GM21367 (cell line): ENCODE results near the gene ASCL2.
"Not testable (repeated sequence)": the region's sequence is repeated elsewhere in the genome, so short reads cannot be mapped to it uniquely, and the experiment has no call there.

Source experiments
- ATAC-seq: cut with Tn5 transposase; IDR thresholded peaks from one replicate; pipeline ENCODE4 v1.9.1; 2021; ENCODE audit not compliant: unreplicated experiment

ASCL2 gene

DNA sequence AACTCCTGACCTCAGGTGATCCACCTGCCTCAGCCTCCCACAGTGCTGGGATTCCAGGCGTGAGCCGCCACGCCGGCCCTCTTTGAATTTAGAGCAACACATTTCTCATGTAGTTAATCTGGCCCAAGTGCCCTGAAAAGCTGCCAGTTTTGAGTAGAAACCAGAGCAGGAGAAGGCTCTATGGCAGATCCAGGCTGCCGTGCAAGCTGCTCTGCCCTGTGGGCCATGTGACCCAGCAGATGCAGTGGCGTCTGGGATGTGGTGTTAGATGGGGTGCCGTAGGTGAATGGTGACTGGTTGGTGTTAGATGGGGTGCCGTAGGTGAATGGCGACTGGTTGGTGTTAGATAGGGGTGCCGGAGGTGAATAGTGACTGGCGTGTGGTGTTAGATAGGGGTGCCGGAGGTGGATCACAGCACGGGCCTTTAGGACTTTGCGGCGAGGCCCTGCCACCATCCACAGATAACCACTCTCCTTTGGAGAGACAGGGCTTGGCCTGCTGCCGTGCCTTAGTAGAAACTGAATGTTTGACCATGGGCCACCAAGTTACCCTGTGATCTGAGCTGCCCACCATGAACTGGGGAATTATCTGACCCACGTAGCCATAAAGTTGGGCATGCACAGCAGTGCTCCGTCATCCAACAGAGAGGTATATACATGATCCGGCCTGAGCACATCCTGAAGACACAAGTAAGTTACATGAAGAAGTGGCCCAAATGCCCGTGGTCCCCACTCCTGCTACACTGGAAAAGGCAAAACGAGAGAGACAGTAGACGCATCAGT lies 32.7 kb downstream of the ASCL2 start:
- ATAC-seq: no peak

DNA sequence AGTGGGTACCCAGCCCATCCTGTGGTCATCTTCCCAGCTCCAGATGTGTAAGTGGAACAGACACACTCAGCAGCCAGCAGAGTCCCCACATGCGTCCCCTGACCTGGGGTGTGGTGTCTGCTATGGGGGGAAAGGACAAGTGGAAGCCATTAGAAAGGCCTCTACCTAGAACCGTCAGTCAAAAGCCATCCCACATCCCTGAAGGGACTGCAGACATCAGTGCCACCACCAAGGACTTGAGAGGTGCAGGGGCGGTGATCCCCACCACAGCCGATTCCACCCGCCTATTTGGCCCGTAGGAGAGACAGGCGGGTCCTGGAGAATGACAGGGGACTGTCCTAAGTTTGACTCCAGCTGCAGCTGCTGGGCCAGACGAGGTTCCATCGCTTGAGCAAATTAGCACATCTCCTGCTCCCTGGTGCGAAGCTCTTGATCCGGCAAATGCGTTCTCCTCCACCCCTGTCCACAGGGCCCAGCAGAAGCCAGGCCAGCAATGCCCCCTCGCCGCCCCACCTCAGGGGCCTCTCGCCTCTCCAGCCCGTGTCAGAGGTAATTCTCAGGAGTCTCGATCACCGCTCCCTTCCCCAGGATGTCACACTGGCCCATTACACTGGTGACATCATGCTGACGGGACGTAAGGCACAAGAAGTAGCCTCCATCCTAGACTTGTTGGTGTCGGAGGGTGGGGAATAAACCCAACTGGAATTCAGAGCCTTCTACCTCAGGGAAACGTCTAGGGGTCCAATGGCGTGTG lies 33.8 kb downstream of the ASCL2 start:
- ATAC-seq: not testable (repeated sequence)

DNA sequence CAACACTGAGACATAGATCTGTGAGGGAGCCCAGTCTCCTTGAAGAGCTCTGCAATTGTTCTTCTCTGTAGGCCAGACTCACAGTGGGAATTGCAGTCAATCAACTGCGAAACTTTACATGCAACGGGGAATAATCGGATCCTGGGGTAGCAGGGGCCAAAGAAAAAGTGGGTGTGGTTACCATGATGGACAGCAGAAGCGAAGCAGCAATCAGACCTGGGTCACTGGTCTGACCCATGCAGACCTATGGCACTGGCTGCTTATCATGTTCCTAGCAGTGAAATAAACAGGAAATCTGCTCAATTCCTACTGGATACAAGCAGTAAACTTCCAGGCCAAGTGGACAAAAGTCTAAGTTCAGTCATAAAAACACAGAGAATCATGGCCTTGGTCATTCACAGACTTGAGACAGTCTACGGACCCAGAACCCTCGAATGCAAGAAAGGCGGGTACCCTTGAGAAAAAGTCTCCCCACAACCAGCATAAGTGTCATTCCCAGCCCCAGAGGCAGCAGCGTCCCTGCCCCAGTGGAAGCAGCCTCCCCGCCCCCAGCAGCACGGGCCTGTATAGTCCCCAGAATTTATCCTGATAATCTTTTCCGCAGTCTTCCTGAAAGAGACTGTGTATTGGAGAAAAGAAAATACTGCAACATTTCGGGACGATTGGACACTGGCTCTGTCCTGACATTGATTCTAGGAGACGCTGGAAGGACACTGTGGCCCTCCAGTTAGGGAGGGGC lies 34.6 kb downstream of the ASCL2 start:
- ATAC-seq: no peak

DNA sequence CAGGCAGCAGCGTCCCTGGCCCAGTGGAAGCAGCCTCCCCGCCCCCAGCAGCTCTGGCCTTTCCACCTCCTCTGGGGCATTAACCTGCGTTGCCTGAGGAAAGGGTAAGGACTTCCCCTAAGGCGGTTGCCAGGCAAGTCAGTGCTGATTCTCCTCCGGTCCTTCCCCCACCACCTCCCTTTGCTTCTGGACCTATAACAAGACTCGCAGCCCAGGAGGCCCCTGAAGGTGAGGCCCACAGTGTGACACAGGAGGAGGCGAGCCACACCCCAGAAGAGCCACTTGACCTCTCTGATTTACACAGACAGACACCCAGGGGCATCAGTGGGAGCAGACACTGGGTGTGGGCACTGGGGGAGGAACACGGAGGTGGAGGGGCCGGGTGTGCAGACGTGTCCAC lies 35.4 kb downstream of the ASCL2 start:
- ATAC-seq: no peak

DNA sequence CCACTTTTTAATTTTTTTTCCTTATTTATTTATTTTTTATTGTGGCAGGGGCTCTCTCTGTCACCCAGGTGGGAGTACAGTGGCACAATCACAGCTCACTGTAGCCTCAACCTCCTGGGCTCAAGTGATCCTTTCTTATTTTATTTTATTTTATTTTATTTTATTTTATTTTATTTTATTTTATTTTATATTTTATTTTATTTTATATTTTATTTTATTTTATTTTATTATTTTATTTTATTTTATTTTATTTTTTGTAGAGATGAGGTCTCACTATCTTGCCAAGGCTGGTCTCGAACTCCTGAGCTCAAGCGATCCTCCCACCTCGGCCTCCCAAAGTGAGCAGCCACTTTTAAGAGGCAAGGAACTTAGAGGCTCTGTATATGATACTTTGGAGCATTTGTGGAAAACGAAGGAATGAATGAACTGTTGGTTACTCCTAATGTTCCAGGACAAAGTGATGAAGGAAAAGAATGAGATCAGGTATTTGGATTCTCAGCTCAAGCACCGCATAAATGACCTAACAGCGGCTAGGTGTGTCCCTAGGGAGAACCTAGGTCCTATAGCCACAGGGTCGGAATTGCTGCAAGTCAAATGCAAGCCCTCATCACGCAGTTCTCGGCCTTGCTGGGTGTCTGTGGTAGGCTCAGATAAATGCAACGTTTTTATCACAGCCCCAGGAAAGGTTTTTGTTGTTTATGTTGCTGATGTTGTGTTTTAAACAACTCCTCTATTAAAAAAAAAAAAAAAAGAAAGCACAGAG lies 36.5 kb downstream of the ASCL2 start:
- ATAC-seq: no peak

DNA sequence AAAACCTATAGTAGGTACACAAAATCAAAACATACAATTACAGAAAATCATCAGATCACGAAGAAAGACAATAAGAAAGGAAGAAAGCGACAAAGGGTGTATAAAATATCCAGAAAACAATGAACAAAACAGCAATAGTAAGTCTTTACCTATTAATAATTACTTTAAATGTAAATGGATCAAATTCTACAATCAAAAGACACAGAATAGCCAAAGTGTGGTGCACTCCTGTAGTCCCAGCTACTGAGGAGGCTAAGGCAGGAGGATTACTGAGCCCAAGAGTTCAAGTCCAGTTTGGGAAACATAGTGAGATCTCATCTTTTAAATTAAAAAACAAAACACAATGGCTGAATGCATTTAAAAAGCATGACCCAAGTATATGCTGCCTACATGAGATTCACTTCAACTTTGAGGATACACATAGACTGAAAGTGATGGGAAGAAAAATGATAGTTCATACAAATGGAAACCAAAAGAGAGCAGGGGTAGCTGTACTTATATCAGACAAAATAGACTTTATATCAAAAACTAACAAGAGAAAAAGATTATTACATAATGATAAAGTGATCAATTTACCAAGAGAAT lies 40.6 kb downstream of the ASCL2 start:
- ATAC-seq: no peak

DNA sequence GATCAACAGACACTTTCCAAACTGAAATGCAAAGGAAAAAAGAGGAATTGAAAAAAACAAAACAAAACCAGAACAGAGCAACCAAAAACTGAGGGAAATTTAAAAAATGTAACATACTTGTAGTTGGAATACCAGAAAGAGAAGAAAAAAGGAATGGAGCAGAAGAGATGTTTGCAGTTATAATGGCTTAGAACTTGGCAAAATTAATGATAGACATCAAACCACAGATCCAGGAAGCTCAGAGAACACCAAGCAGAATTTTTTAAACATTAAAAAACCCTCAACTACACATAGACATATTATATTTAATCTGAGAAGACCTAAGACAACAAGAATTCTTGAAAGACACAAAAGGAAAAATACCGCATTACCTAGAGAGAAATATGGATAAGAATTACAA lies 46.1 kb downstream of the ASCL2 start:
- no peak for ATAC-seq

DNA sequence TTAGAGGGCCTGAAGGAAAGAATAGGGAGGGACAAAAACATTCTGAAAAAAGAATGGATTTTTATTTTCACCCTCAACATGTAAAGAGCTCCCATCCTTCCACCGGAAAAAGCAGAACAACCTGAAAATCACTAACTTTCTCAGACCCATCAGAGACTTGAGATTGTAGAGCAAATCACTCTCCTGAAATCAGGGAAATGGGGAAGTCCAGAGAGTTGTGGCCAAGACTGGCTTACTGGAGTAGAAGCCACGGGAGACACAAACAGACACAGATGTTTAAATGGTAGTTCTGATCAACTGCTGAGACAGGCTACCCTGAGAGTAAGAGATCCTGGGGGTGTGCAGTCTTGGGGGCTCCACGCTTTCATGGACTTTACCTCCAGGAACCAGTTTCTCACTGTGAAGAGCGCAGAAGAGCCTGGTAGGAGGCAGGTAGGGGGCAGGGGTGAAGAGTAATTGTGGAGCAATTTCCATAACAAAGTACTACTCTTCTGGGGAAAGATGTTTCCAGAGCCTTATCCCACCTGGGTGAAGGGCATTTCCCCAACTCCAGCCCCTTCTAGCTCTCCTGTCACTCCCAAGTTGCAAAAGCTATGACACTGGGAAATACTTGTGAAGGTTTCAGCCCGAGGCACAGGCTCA lies 47.1 kb downstream of the ASCL2 start:
- no peak for ATAC-seq

DNA sequence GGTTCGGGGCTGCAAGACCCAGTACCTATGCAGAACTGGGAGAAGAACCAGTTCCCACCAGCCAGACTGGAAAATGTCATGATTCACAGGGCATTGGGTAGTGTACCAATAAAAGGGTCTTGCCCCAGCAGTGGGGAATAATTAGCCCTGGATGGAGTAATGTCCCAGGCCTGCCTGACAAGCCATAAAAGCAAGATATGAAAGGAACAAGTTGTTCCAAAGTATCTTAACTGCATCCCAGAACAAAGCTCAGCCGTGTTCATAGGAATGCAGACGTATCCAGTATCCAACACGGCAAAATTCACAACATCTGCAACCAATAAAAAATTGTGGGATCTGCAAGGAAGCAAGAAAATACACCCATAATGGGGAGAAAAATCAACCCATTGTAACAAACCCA lies 47.9 kb downstream of the ASCL2 start:
- no peak for ATAC-seq

DNA sequence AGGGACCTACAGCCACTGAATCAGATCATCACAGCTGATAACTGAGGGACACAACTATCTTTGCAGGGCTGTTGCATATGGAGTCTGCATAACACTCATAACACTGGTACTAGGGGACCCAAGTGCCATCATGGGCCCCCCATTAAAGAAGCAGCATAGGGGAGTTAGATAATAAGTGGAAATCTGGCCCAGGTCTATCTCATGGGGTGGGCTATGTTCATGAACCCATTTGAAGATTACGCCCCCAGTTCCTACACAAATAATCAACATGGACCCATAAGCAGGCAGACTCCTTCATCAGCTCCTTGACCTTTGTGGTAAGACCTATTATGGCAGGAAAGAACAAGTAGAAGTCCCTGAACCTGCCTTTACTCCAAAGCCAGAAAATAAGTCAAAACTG lies 48.8 kb downstream of the ASCL2 start:
- ATAC-seq: no peak

DNA sequence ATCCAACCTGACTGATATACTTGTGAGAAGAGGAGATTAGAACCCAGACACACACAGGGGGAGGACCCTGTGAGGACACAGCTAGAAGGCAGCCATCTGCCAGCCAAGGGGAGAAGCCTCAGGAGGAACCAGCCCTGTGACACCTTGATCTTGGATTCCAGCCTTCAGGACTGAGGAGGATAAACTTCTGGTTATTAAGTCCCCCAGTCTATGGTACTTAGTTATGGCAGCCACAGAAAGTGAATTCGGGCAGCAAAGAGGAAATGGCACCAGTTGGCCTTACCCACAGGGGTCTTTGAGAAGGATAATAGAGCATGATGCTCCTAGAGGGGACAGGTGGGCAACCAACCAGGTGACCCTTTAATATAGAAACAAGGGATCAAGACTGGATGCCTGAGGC lies 49.4 kb downstream of the ASCL2 start:
- no peak for ATAC-seq

DNA sequence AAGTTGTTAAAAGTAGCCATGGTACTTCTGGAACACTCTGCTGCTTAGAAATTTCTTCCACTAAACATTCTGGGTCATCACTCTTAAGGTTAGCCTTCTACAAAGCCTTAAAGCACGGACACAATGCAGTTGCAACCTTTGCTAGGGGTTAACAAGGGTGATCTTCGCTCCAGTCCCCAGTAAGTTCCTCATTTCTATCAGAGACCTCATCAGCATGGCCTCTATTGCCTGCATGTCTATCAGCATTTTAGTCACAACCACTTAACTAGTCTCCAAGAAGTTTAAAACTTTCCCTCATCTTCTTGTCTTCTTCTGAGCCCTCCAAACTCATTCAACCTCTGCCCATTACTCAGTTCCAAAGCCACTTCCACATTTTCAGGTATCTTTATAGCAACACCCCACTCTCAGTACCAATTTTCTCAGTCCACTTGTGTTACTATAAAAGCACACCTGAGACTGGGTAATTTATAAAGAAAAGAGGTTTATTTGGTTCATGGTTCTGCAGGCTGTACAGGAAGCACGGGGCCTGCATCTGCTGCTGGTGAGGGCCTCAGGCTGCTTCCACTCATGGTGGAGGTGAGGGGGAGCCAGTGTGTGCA lies 50.1 kb downstream of the ASCL2 start:
- no peak for ATAC-seq

DNA sequence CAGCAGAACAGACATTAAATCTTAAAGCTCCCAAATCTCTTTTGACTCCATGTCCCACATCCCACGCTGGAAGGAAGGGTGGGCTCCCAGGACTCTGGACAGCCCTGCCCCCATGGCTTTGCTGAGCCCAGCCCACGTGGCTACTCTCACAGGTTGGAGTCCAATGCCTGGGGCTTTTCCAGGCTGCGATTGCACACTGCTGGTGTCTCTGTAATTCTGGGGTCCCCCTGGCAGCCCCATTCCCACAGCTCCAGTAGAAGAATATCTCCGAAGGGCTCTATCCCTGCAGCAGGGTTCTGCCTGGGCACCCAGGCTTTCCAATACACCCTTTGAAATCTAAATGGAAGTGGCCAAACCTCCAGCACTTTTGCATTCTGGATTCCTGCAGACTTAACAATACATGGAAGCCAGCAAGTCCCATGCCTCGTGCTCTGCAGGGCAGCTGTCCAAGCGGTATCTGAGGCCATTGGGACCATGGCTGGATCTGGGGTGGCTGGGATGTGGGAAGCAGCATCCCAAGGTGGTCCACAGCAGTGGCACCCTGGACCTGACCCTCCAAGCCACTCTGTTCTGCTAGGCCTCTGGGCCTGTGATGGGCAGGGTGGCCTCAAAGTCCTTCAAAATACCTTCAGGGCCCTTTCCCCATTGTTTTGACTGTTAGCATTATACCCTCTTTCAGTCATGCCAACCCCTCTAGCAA lies 50.9 kb downstream of the ASCL2 start:
- no peak for ATAC-seq
